HEK293 (cell line): ENCODE data around the gene CCSER1.

ENCODE experiments used
- CTCF ChIP-seq: fragments of 450-650 bp; formaldehyde crosslinking; IDR thresholded peaks from 2 replicates; pipeline ENCODE4 v1.5.1; 2016; ENCODE audit warnings: missing biosample characterization, missing genetic modification characterization
- IKZF3 ChIP-seq: fragments of 450-650 bp; IDR thresholded peaks from 2 replicates; pipeline ENCODE4 v1.5.0; 2018; ENCODE audit warnings: missing biosample characterization, mild to moderate bottlenecking, missing genetic modification characterization, moderate library complexity
- ZFHX2 ChIP-seq: fragments of 450-650 bp; formaldehyde crosslinking; conservative IDR thresholded peaks from 2 replicates; pipeline ENCODE4 v1.5.1; 2016; ENCODE audit warnings: missing biosample characterization, missing genetic modification characterization
- ZNF513 ChIP-seq: fragments of 450-650 bp; IDR thresholded peaks from 2 replicates; pipeline ENCODE4 v1.5.1; 2018; ENCODE audit warnings: missing biosample characterization, missing genetic modification characterization
- ZNF529 ChIP-seq: fragments of 450-650 bp; formaldehyde crosslinking; IDR thresholded peaks from 2 replicates; pipeline ENCODE4 v1.5.1; 2017; ENCODE audit warnings: missing genetic modification characterization, missing biosample characterization; ENCODE audit not compliant: insufficient replicate concordance
- ZNF610 ChIP-seq: fragments of 450-650 bp; formaldehyde crosslinking; IDR thresholded peaks from 2 replicates; pipeline ENCODE4 v1.5.1; 2016; ENCODE audit warnings: missing biosample characterization, missing genetic modification characterization, borderline replicate concordance
- ZNF660 ChIP-seq: fragments of 450-650 bp; IDR thresholded peaks from 2 replicates; pipeline ENCODE4 v1.5.1; 2018; ENCODE audit warnings: missing biosample characterization, mild to moderate bottlenecking, missing genetic modification characterization

- TF ChIP-seq ZNF529 (tag by site-specific recombination) (no peak), ZNF610 (tag by site-specific recombination) (no peak), CTCF (tag by site-specific recombination) (no peak), IKZF3 (no peak), ZNF513 (no peak), ZFHX2 (tag by site-specific recombination) (no peak), ZNF660 (tag by site-specific recombination) (no peak)
These were observed 1504.1 kb downstream of the CCSER1 start for GRCh38 chr4:91631335-91631734.
